NCI-H345 (cell line): ENCODE data around the gene SLC25A45.
A peak's percentile ranks its signal among the peaks of the same experiment; 100 is the strongest.
"Not testable (repeated sequence)": the region's sequence is repeated elsewhere in the genome, so short reads cannot be mapped to it uniquely, and the experiment has no call there.

Source experiments
- DNase-seq: peaks from one replicate; lab custom pipeline; 2025; lab: John Stamatoyannopoulos, UW

The SLC25A45 gene

GRCh38 chr11:65357856-65358356, 24.5 kb downstream of the SLC25A45 start:
- DNase-seq = no peak

GRCh38 chr11:65356394-65356972, 26.0 kb downstream of the SLC25A45 start:
- no peak for DNase-seq

- DNase-seq = no peak
Observed at GRCh38 chr11:65355776-65356393, 26.6 kb downstream of the SLC25A45 start.

GRCh38 chr11:65355013-65355775, 27.3 kb downstream of the SLC25A45 start:
- peak; percentile 83 for DNase-seq

GRCh38 chr11:65354265-65355012, 28.0 kb downstream of the SLC25A45 start, which contains the start of gene TIGD3:
TSS of gene TIGD3 (plus strand) at chr11:65354751. CDS start at chr11:65355809, 1,058 bp downstream.
- peak; percentile 98 for DNase-seq

GRCh38 chr11:65353900-65354264, 28.6 kb downstream of the SLC25A45 start:
- no peak for DNase-seq

- DNase-seq = no peak
Observed at GRCh38 chr11:65353376-65353775, 29.1 kb downstream of the SLC25A45 start.

GRCh38 chr11:65352783-65353182, 29.7 kb downstream of the SLC25A45 start:
- DNase-seq = no peak

- no peak for DNase-seq
Observed at GRCh38 chr11:65351511-65351910, 30.9 kb downstream of the SLC25A45 start.

GRCh38 chr11:65341856-65342255, 40.6 kb downstream of the SLC25A45 start:
- DNase-seq = no peak

GRCh38 chr11:65340226-65340625, 42.2 kb downstream of the SLC25A45 start:
- no peak for DNase-seq

GRCh38 chr11:65338676-65339075, 43.8 kb downstream of the SLC25A45 start:
- no peak for DNase-seq

GRCh38 chr11:65334696-65335295, 47.6 kb downstream of the SLC25A45 start:
- DNase-seq = no peak

- DNase-seq = not testable (repeated sequence)
Observed at GRCh38 chr11:65332591-65332990, 49.9 kb downstream of the SLC25A45 start.

GRCh38 chr11:65330544-65330943, 51.9 kb downstream of the SLC25A45 start:
- DNase-seq = no peak

- DNase-seq = peak; percentile 87
Observed at GRCh38 chr11:65329944-65330403, 52.5 kb downstream of the SLC25A45 start.

- DNase-seq = no peak
Observed at GRCh38 chr11:65329478-65329877, 53.0 kb downstream of the SLC25A45 start.

GRCh38 chr11:65327021-65327420, 55.4 kb downstream of the SLC25A45 start:
- no peak for DNase-seq

GRCh38 chr11:65325435-65325834, 57.0 kb downstream of the SLC25A45 start:
- no peak for DNase-seq
